RWPE1 (cell line): Measurements from ENCODE around the gene FBXO31.

ENCODE experiments used
- CTCF ChIA-PET: fragments of 350-600 bp; sonication (Branson Sonifier 250); formaldehyde crosslinking; extraction: SDS; loops from one replicate; lab custom pipeline; 2021; lab: Yijun Ruan, JAX
- POLR2A ChIA-PET: fragments of 400-600 bp; formaldehyde crosslinking; extraction: SDS; loops from one replicate; lab custom pipeline; 2020; ENCODE audit warnings: antibody characterized with exemption; ENCODE audit not compliant: low non-redundant PET; lab: Yijun Ruan, JAX
- DNase-seq: peaks from one replicate; pipeline ENCODE4 v3.0.0; 2012; ENCODE audit warnings: low spot score
- H3K27ac ChIP-seq: fragments of 450-650 bp; 2 replicates; pipeline ENCODE4 v1.5.1; 2017
- TF ChIP-seq, protein P1 (sequence below): fragments of 450-650 bp; conservative IDR thresholded peaks from 2 replicates; pipeline ENCODE4 v1.5.1; 2017; ENCODE audit warnings: low read depth, mild to moderate bottlenecking

Gene FBXO31

DNA sequence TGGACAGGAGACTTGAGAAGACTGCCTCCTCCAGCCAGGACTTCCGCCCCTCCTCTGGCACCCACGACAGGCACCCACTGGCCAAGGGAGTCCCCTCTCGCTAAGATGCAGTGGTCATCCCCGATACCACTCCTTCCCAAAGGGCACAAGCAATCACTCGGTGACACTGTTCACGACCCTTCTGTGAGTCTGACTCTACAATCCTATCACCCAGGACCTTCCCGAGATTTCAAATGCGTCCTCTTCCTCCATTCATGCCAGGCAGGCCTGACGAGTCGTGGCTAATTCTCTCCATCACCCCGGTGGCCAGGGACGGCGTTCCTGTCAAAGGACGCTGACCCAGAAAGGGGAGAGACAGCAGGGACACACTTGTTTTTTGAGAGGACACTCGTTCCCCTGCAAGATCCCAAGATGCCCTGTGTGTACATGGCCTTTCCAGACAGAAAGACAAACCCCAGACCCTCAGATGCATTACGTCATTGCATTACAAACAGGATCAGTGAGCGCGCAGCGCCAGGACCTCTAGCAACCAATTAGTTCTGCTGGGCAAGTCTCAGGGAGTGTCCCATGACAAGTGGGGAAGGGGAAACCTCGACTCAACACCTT lies 12.2 kb downstream of the FBXO31 start:
- no peak overlapping the region for H3K27ac ChIP-seq
- TF ChIP-seq, protein P1, sequence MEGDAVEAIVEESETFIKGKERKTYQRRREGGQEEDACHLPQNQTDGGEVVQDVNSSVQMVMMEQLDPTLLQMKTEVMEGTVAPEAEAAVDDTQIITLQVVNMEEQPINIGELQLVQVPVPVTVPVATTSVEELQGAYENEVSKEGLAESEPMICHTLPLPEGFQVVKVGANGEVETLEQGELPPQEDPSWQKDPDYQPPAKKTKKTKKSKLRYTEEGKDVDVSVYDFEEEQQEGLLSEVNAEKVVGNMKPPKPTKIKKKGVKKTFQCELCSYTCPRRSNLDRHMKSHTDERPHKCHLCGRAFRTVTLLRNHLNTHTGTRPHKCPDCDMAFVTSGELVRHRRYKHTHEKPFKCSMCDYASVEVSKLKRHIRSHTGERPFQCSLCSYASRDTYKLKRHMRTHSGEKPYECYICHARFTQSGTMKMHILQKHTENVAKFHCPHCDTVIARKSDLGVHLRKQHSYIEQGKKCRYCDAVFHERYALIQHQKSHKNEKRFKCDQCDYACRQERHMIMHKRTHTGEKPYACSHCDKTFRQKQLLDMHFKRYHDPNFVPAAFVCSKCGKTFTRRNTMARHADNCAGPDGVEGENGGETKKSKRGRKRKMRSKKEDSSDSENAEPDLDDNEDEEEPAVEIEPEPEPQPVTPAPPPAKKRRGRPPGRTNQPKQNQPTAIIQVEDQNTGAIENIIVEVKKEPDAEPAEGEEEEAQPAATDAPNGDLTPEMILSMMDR = no peak
- DNase-seq = no peak
- CTCF ChIA-PET = no interaction called here
- POLR2A ChIA-PET = no interaction called here

DNA sequence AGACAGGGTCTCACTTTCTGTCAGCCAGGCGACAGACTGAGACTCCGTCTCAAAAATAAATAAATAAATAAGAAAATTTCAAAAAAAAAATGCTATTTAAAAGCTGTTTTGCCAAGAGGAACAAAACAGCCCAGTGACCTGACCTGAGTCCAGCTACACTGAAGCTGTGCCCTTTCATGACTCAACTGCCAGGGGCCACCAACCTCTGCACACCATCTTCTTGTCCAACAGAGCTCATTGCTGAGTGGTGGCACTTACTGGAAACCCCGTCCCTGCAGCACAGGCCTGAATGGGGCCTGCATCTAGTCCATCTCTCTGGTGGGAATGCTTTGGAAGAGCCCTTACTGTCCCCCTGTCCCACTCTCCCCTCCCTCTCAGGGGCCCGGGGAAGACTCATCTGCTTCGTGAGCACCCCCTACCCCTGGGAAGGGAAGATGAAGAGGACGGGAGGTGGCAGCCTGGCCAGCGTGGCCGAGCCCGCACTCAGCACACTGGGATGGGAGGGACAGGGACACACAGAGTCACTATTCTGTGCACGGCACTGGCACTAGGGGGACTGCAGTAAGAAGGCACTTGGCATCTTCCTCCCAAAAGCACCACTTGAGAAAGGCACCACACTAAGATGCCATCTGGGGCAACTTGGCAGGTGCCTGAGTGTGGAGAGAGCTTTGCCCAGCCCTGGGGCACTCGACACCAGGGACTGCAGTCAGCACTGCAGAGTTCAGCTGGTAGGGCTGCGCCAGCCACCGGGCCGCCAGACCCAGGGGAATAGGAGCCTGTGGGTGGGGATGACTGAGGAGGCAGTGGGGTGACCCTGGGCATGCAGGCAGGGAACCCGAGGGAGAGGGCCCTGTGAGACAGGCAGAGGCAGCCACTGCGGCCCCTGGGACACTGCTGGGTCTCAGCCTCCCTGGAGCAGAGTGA lies 13.5 kb downstream of the FBXO31 start:
- no peak for DNase-seq
- ChIA-PET POLR2A (no interaction called here), CTCF (interaction anchor here (0.7 kb wide), 1 partner anchor 53 kb away, joined by 3 read pairs; no protein-coding TSS in a partner anchor)
- 0 out of 2 replicates have a peak overlapping the region, but pooled peaks have one; percentile 5 for H3K27ac ChIP-seq
- TF ChIP-seq, protein P1 = no peak

DNA sequence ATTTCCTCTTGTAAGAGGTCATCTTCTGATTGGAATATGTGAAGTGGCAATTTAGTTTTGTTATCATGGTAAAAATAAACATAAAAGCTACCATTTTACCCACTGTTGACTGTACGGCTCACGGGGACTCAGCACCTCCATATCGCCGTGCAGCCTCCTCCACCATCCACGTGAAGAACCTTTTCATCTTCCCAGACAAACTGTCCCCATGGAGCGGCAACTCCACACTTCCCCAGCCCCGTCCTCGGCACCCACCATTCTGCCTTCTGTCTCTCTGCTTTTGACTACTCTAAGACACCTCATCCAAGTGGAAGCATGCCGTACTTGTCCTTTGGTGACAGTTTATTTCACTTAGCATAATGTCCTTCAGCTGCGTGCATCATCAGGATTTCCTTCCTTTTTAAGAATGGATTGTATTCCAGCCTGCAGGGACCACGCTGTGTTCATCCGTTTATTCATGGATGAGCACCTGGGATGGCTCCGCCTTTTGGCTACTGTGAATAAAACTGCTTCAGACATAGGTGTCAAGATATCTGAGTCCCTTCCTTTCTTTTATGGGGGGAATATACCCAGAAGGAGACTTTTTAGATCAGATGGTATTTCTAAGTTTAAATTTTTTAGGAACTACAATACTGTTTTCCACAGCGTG lies 14.3 kb downstream of the FBXO31 start:
- TF ChIP-seq, protein P1 = no peak
- DNase-seq = no peak
- ChIA-PET POLR2A (no interaction called here), CTCF (no interaction called here)
- no peak overlapping the region for H3K27ac ChIP-seq

DNA sequence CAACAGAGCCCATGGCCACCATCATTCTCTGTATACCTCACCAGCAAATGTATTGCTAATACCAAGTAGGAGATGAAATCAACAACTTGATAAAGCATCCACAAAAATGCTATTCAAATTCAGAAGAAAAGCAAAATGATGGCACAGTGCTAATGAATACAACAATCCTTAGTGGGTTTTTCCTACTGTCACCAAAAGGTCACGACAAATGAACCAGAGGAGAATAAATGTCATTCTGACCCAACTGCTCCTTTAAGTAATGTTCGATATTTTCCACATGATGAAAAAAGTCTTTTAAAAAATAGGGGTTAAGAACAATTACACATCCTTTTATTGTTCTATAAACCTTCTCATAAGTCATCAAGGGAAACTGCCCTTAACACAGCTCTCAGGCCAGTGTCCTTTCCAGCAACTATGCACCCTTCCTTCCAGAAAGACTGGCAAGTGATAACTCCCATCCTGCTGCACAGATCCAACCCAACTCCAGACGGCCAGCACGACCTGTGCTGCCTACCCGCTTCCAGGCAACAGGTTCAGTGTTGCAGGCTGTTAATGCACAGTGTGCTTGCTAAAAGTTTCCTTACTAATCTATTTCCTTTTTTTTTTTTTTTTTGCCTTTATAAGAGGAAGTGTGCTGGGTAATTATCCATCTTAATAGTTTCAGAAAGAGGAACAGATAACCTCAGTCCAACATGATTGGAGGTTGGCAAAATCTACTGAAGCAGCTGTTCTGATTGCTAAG lies 15.4 kb downstream of the FBXO31 start:
- no peak for DNase-seq
- ChIA-PET CTCF (no interaction called here), POLR2A (no interaction called here)
- TF ChIP-seq, protein P1 = no peak
- no peak overlapping the region for H3K27ac ChIP-seq

DNA sequence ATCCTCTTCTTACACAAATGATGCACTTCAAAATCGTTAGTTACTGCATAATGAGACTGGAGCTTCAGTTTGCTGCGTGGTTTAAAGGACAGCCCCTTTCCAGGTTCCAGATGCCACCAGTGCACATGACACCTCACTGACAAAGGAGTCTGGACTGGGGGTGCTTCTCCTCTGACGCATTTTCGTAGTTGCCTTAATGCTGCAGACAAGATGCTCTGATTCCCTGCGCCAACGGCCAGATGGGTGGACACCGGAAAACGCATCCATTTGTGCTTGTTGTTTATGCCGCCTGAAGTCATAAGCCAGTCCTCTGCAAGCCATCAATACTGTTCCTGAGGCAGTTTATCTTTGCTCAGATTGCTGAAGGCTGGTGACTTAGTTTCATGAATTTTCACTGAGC lies 16.0 kb downstream of the FBXO31 start:
- no peak overlapping the region for H3K27ac ChIP-seq
- POLR2A ChIA-PET = no interaction called here

More for the DNA sequence above, 16.0 kb downstream of the FBXO31 start:
- DNase-seq = no peak
- CTCF ChIA-PET = no interaction called here
- TF ChIP-seq, protein P1 = no peak
